Progenitor cell of endocrine pancreas (in vitro differentiated cells): ENCODE data around the gene CYTH1. TPM values are rescaled to one million over a fixed set of nuclear protein-coding genes. Genes with fewer than 3 reads are reported as not detected.

Experiments used
- DNase-seq: peaks from one replicate; pipeline ENCODE4 v3.0.0; 2021; ENCODE audit warnings: low spot score; ENCODE audit not compliant: unreplicated experiment
- H3K27ac Mint-ChIP-seq: 2 replicates; pipeline ENCODE4 v1.8.0; 2021; ENCODE audit warnings: mild to moderate bottlenecking, moderate library complexity, mixed read lengths
- H3K27me3 Mint-ChIP-seq: 2 replicates; pipeline ENCODE4 v1.8.0; 2021; ENCODE audit warnings: mixed read lengths
- H3K36me3 Mint-ChIP-seq: 2 replicates; pipeline ENCODE4 v1.8.0; 2022; ENCODE audit warnings: mixed read lengths; ENCODE audit not compliant: insufficient read depth
- H3K4me1 Mint-ChIP-seq: 2 replicates; pipeline ENCODE4 v1.8.0; 2021; ENCODE audit warnings: low read depth, mixed read lengths
- H3K4me3 Mint-ChIP-seq: 2 replicates; pipeline ENCODE4 v1.8.0; 2021; ENCODE audit warnings: low read depth, mild to moderate bottlenecking, moderate library complexity, mixed read lengths
- H3K9me3 Mint-ChIP-seq: 2 replicates; pipeline ENCODE4 v1.8.0; 2021; ENCODE audit warnings: low read depth, mixed read lengths
- total RNA-seq: library from RNA; stranded (reverse); gene quantifications from 2 replicates; pipeline ENCODE4 v1.2.1, GENCODE V29; 2021
- TF ChIP-seq, protein P1 (sequence below): fragments of 200-600 bp; sonication (generic); IDR thresholded peaks from one replicate; pipeline ENCODE4 v1.5.0; 2021; ENCODE audit warnings: antibody characterized with exemption, mild to moderate bottlenecking; ENCODE audit not compliant: unreplicated experiment

Gene CYTH1
- total RNA-seq, 1 donor from 2014 or later = 33.3 TPM

- Mint-ChIP-seq H3K27me3 (no peaks in the 10 kb centered on the region), H3K9me3 (no peaks in the 10 kb centered on the region), H3K4me3 (no peak overlapping the region), H3K36me3 (peaks cover 3% of the 10 kb centered on the region), H3K27ac (no peak overlapping the region), H3K4me1 (peaks cover 15% of the 10 kb centered on the region)
- TF ChIP-seq, protein P1, sequence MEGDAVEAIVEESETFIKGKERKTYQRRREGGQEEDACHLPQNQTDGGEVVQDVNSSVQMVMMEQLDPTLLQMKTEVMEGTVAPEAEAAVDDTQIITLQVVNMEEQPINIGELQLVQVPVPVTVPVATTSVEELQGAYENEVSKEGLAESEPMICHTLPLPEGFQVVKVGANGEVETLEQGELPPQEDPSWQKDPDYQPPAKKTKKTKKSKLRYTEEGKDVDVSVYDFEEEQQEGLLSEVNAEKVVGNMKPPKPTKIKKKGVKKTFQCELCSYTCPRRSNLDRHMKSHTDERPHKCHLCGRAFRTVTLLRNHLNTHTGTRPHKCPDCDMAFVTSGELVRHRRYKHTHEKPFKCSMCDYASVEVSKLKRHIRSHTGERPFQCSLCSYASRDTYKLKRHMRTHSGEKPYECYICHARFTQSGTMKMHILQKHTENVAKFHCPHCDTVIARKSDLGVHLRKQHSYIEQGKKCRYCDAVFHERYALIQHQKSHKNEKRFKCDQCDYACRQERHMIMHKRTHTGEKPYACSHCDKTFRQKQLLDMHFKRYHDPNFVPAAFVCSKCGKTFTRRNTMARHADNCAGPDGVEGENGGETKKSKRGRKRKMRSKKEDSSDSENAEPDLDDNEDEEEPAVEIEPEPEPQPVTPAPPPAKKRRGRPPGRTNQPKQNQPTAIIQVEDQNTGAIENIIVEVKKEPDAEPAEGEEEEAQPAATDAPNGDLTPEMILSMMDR = no peak
- no peak for DNase-seq
Measured at GRCh38 chr17:78669975-78670518, 112.0 kb downstream of the CYTH1 start.

DNA sequence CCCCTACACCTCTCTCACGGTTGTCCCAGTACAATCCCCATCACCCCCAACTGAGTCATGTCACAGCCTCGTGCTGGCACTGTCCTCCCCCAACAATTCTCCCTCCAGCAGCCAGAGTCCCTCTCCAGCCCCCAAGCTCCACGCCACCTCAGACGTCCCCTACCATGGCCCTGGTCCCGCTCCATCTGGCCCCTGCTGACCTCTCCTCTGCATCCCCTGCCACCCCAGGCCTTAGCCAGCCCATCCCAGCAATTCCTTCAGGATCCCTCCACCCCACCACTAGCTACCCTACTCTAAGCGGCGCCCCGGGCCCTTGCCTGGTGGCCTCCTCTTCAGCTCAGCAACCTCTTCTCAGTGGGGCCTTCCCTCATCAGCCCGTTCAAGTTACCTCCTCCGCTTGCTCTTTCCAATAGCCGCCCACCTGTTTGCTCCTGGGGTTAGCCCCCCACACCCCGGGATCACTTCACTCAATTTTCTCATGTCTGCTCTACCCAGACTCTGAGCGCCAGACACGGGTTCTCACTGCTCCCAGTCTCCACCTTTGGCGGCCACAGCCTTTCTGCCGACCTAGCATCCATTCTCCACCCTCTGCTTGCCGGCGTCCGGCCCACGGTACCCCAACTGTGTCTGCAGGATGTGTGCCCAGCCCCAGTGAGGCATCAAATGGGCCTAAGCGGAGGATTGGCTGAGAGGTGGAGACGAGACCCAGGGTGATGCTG, 112.7 kb downstream of the CYTH1 start:
- no peak overlapping the region for H3K27ac Mint-ChIP-seq

DNA sequence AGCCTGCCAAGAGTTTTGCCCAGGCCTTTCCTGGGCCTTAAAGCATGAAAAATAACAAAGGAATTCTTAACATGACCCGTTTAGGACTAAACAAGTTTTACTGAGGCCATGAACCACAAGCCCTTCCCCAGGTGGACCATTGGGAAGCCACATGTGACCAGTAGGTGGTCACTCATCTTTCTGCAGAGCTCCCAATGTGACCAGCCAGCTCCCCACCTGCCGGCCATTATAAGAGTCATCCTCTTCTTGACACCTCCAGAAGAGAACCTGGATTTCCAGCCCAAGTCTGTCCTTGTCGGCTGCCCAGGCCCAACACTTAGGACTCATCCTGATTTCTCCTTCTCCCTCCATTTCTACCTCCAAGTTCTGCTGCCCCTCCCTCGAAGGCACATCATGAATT, 113.2 kb downstream of the CYTH1 start:
- Mint-ChIP-seq H3K4me1 (peaks cover 15% of the 10 kb centered on the region), H3K4me3 (no peak overlapping the region), H3K27ac (no peak overlapping the region), H3K9me3 (no peaks in the 10 kb centered on the region), H3K36me3 (peaks cover 3% of the 10 kb centered on the region), H3K27me3 (no peaks in the 10 kb centered on the region)
- TF ChIP-seq, protein P1 = no peak
- DNase-seq = no peak

More for the DNA sequence above, 112.7 kb downstream of the CYTH1 start:
- H3K4me3 Mint-ChIP-seq = no peak overlapping the region
- peaks cover 3% of the 10 kb centered on the region for H3K36me3 Mint-ChIP-seq
- TF ChIP-seq, protein P1 = no peak
- no peak for DNase-seq
- no peaks in the 10 kb centered on the region for H3K27me3 Mint-ChIP-seq
- H3K4me1 Mint-ChIP-seq = peaks cover 15% of the 10 kb centered on the region
- H3K9me3 Mint-ChIP-seq = no peaks in the 10 kb centered on the region

DNA sequence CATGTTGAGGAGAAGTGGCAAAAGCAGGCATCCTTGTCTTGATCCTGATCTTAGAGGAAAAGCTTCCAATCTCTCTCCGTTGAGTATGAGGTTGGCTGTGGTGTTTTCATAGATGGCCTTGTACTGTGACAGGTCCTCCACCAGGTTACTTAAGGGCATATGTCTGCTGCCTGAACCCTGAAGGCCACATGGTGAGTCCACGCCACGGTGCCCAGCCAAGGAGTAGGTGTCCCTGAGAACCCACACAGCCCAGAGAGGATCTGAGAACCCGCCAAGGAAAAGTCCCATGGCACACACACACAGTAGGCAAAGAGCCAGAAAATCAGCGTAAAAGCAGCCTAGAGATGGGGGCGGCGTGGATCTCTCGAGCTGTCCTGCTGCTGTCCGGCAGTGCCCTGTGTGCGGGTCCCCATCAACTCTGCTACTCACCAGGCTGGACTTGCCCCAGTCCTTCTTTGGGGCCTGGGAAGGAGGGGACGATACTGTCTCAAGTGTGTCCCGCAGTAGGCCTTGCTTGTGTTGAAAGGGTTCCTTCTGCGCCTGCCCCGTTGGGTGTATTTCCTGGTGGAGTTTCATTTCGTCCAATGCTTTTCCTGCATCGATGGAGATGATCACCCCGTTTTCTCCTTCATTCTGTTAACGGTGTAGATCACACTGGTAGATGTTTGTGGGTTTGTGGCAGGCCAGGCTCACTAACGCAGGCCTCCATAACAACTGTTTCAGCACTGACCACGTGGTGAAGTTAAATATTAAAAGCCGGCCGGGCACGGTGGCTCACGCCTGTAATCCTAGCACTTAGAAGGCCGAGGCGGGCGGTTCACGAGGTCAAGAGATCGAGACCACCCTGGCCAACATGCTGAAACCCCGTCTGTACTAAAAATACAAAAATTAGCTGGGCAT, 114.1 kb downstream of the CYTH1 start:
- no peaks in the 10 kb centered on the region for H3K9me3 Mint-ChIP-seq
- no peak for DNase-seq
- TF ChIP-seq, protein P1 = no peak
- H3K36me3 Mint-ChIP-seq = peaks cover under 1% of the 10 kb centered on the region
- no peak overlapping the region for H3K27ac Mint-ChIP-seq
- no peak overlapping the region for H3K4me3 Mint-ChIP-seq
- peaks cover 15% of the 10 kb centered on the region for H3K4me1 Mint-ChIP-seq
- H3K27me3 Mint-ChIP-seq = peaks cover 3% of the 10 kb centered on the region

DNA sequence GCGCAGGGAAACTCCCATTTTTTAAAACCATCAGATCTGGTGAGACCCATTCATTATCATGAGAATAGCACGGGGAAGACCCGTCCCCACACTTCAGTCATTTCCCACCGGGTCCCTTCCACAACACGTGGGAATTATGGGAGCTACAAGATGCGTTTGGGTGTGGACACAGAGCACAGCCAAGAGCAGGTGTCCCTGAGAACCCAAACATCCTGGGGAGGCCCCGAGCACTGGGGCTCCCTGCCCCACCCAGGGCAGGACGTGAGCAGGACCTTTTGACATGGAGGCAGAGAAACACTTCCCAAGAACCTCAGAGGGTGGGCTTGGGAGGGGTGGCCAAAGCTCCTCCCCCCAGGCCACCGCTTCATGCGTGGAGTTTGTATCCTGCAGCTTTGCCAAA, 115.0 kb downstream of the CYTH1 start:
- no peak overlapping the region for H3K4me3 Mint-ChIP-seq
- H3K4me1 Mint-ChIP-seq = peaks cover 12% of the 10 kb centered on the region
- no peaks in the 10 kb centered on the region for H3K36me3 Mint-ChIP-seq
- H3K27ac Mint-ChIP-seq = no peak overlapping the region
- no peaks in the 10 kb centered on the region for H3K9me3 Mint-ChIP-seq
- TF ChIP-seq, protein P1 = no peak
- no peak for DNase-seq
- peaks cover 3% of the 10 kb centered on the region for H3K27me3 Mint-ChIP-seq
